NT2/D1 (cell line): ENCODE results near the gene FEN1.

Experiments
- SUZ12 ChIP-seq: IDR thresholded peaks from 2 replicates; pipeline ENCODE4 v1.6.1; 2011; ENCODE audit not compliant: insufficient read length, insufficient read depth; ENCODE audit errors: extremely low read depth
- YY1 ChIP-seq: IDR thresholded peaks from 2 replicates; pipeline ENCODE4 v1.6.1; 2011; ENCODE audit not compliant: insufficient read length, insufficient read depth
- ZNF274 ChIP-seq: IDR thresholded peaks from 2 replicates; pipeline ENCODE4 v1.6.1; 2011; ENCODE audit warnings: mild to moderate bottlenecking, low read depth, low read length

DNA sequence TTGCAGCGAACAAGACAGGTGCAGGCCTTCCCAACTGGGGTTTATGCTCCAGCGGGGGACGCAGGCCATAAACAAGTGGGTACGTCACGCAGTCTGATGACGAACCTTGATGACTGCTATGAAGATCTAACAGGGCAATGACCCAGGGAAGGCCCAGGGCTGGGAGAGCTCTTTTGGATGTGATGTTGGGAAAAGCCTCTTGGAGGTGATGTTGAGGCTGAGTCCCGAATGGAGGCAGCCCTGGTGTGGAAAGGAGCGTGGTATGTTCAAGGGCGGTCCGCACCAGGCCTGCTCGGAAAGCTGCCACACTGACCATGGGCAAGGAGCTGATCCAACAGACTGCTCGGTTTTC is 41.2 kb downstream of the FEN1 start:
- TF ChIP-seq YY1 (no peak), ZNF274 (no peak), SUZ12 (no peak)
